ENCODE results near the gene CLRN3.
A peak's percentile ranks its signal among the peaks of the same experiment; 100 is the strongest.

CLRN3 gene

GRCh38 chr10:127913368-127913759, 20.6 kb upstream of the CLRN3 start:
- H3K4me2 ChIP-seq (ENCODE audit: low read length, poor library complexity, severe bottlenecking) = no peak overlapping the region
- no peak overlapping the region for H3K14ac ChIP-seq (ENCODE audit: low read length in 2 of 2)
- no peak overlapping the region for H3K27ac ChIP-seq (ENCODE audit: low read length, poor library complexity, severe bottlenecking)

GRCh38 chr10:127912607-127913367, 20.0 kb upstream of the CLRN3 start:
- no peak overlapping the region for H3K4me2 ChIP-seq (ENCODE audit: low read length, poor library complexity, severe bottlenecking)
- H3K27me3 ChIP-seq (ENCODE audit: control insufficient read depth in 1 of 2, insufficient read depth in 1 of 2, low read length in 2 of 2) = no peaks in the 10 kb centered on the region
- no peak overlapping the region for H3K23ac ChIP-seq (ENCODE audit: low read length in 2 of 2)
- H2BK5ac ChIP-seq (ENCODE audit: low read depth, low read length, poor library complexity, severe bottlenecking) = no peak overlapping the region
- WGBS = 99% methylated on average over 12 of the region's 12 CpGs
- H2BK15ac ChIP-seq (ENCODE audit: low read depth, poor library complexity, severe bottlenecking) = no peak overlapping the region
- H3K4ac ChIP-seq (ENCODE audit: low read depth in 1 of 2, low read length in 2 of 2) = peak overlapping the region; percentile 17 to 37
- H2BK12ac ChIP-seq (ENCODE audit: low read length in 2 of 2) = peak overlapping the region in 1 of 2 experiments; percentile 68
- H3K18ac ChIP-seq (ENCODE audit: low read depth in 1 of 2, low read length in 2 of 2) = peak overlapping the region in 1 of 2 experiments; percentile 80
- H3K14ac ChIP-seq (ENCODE audit: low read length in 2 of 2) = peak overlapping the region in 1 of 2 experiments; percentile 44
- no peaks in the 10 kb centered on the region for H3K9me3 ChIP-seq (ENCODE audit: control insufficient read depth, low read length)
- H3K9ac ChIP-seq (ENCODE audit: low read length) = no peak overlapping the region
- no peaks in the 10 kb centered on the region for H3K36me3 ChIP-seq (ENCODE audit: control insufficient read depth in 1 of 2, insufficient read depth in 2 of 2, low read depth in 1 of 2, low read length in 2 of 2)
- peaks cover 15% of the 10 kb centered on the region for H3K79me1 ChIP-seq (replicated peaks; ENCODE audit: low read length, poor library complexity, severe bottlenecking)
- H2AK5ac ChIP-seq (ENCODE audit: low read length, severe bottlenecking) = no peak overlapping the region
- DNase-seq = no peak
- no peak overlapping the region for H4K91ac ChIP-seq (ENCODE audit: low read length)
- H3K4me1 ChIP-seq (ENCODE audit: control insufficient read depth, insufficient read depth, low read depth, low read length) = peaks cover 10% of the 10 kb centered on the region
- no peak overlapping the region for H4K8ac ChIP-seq (ENCODE audit: low read length)
- no peak overlapping the region for H2BK120ac ChIP-seq (ENCODE audit: low read depth, low read length)
- H3K27ac ChIP-seq (ENCODE audit: low read length, poor library complexity, severe bottlenecking) = no peak overlapping the region
- H2AFZ ChIP-seq (ENCODE audit: low read depth, low read length) = no peak overlapping the region
- H3K4me3 ChIP-seq (ENCODE audit: insufficient read depth in 1 of 2, low read depth in 1 of 2, low read length in 2 of 2) = no peak overlapping the region

More at GRCh38 chr10:127913368-127913759, 20.6 kb upstream of the CLRN3 start:
- Histone ChIP-seq H2BK120ac (ENCODE audit: low read depth, low read length) (no peak overlapping the region), H3K4me3 (ENCODE audit: insufficient read depth in 1 of 2, low read depth in 1 of 2, low read length in 2 of 2) (no peak overlapping the region), H3K9me3 (ENCODE audit: control insufficient read depth, low read length) (no peaks in the 10 kb centered on the region), H2BK12ac (ENCODE audit: low read length in 2 of 2) (no peak overlapping the region), H2BK5ac (ENCODE audit: low read depth, low read length, poor library complexity, severe bottlenecking) (no peak overlapping the region), H2AFZ (ENCODE audit: low read depth, low read length) (no peak overlapping the region), H3K18ac (ENCODE audit: low read depth in 1 of 2, low read length in 2 of 2) (no peak overlapping the region), H3K79me1 (replicated peaks; ENCODE audit: low read length, poor library complexity, severe bottlenecking) (peaks cover 12% of the 10 kb centered on the region), H2BK15ac (ENCODE audit: low read depth, poor library complexity, severe bottlenecking) (no peak overlapping the region), H3K9ac (ENCODE audit: low read length) (no peak overlapping the region), H3K27me3 (ENCODE audit: control insufficient read depth in 1 of 2, insufficient read depth in 1 of 2, low read length in 2 of 2) (no peaks in the 10 kb centered on the region), H3K4ac (ENCODE audit: low read depth in 1 of 2, low read length in 2 of 2) (no peak overlapping the region), H4K91ac (ENCODE audit: low read length) (no peak overlapping the region), H3K4me1 (ENCODE audit: control insufficient read depth, insufficient read depth, low read depth, low read length) (peaks cover 8% of the 10 kb centered on the region), H4K8ac (ENCODE audit: low read length) (no peak overlapping the region), H2AK5ac (ENCODE audit: low read length, severe bottlenecking) (no peak overlapping the region), H3K36me3 (ENCODE audit: control insufficient read depth in 1 of 2, insufficient read depth in 2 of 2, low read depth in 1 of 2, low read length in 2 of 2) (no peaks in the 10 kb centered on the region), H3K23ac (ENCODE audit: low read length in 2 of 2) (no peak overlapping the region)
- WGBS = 98% methylated on average over 8 of the region's 8 CpGs
- no peak for DNase-seq

GRCh38 chr10:127911867-127912257, 19.1 kb upstream of the CLRN3 start:
- H3K4me2 ChIP-seq (ENCODE audit: low read length, poor library complexity, severe bottlenecking) = no peak overlapping the region
- peak overlapping the region; percentile 31 for H2AK5ac ChIP-seq (ENCODE audit: low read length, severe bottlenecking)
- H4K8ac ChIP-seq (ENCODE audit: low read length) = peak overlapping the region; percentile 64
- H3K18ac ChIP-seq (ENCODE audit: low read depth in 1 of 2, low read length in 2 of 2) = no peak overlapping the region
- H3K79me1 ChIP-seq (replicated peaks; ENCODE audit: low read length, poor library complexity, severe bottlenecking) = peaks cover 14% of the 10 kb centered on the region
- no peak overlapping the region for H3K27ac ChIP-seq (ENCODE audit: low read length, poor library complexity, severe bottlenecking)
- H3K14ac ChIP-seq (ENCODE audit: low read length in 2 of 2) = no peak overlapping the region
- no peaks in the 10 kb centered on the region for H3K27me3 ChIP-seq (ENCODE audit: control insufficient read depth in 1 of 2, insufficient read depth in 1 of 2, low read length in 2 of 2)
- H2AFZ ChIP-seq (ENCODE audit: low read depth, low read length) = no peak overlapping the region
- H2BK12ac ChIP-seq (ENCODE audit: low read length in 2 of 2) = peak overlapping the region in 1 of 2 experiments; percentile 15
- H3K9me3 ChIP-seq (ENCODE audit: control insufficient read depth, low read length) = no peaks in the 10 kb centered on the region
- no peak for DNase-seq
- no peak overlapping the region for H3K23ac ChIP-seq (ENCODE audit: low read length in 2 of 2)
- no peak overlapping the region for H4K91ac ChIP-seq (ENCODE audit: low read length)
- H3K4me3 ChIP-seq (ENCODE audit: insufficient read depth in 1 of 2, low read depth in 1 of 2, low read length in 2 of 2) = no peak overlapping the region
- H2BK15ac ChIP-seq (ENCODE audit: low read depth, poor library complexity, severe bottlenecking) = peak overlapping the region; percentile 50
- no peak overlapping the region for H3K4ac ChIP-seq (ENCODE audit: low read depth in 1 of 2, low read length in 2 of 2)
- no peak overlapping the region for H2BK5ac ChIP-seq (ENCODE audit: low read depth, low read length, poor library complexity, severe bottlenecking)
- no peak overlapping the region for H2BK120ac ChIP-seq (ENCODE audit: low read depth, low read length)
- H3K4me1 ChIP-seq (ENCODE audit: control insufficient read depth, insufficient read depth, low read depth, low read length) = peaks cover 15% of the 10 kb centered on the region
- WGBS = 100% methylated on average over 4 of the region's 4 CpGs
- H3K36me3 ChIP-seq (ENCODE audit: control insufficient read depth in 1 of 2, insufficient read depth in 2 of 2, low read depth in 1 of 2, low read length in 2 of 2) = no peaks in the 10 kb centered on the region
- no peak overlapping the region for H3K9ac ChIP-seq (ENCODE audit: low read length)

DNA sequence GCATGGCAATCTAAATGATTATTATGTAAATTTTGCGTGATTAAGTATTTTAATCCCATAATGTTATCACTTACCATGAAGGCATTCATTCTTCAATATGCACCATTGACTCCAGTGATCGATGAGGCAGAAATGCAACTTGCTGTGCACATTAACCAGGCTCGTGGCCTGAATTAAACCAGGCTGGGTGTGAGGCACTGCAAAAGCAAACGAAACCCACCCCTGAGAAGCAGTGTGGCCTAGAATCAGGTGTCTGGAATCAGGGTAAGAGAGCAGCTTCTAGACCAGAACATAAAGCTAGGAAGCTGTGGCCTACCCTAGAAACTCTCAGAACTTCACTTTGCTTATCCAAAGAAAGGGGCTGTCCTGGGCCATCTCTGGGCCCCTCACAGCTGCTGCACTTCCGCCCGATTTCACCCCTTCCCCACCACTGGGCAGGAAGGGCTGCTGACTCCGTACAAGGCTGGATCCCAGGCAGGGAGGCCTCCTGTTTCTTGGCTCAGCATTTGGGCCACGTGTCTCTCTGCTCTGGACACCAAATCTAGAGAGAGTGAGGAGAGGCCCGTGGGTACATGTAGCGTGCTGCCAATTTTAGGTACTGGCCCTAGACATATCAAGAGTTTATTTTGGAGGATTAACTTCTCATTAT, 18.6 kb upstream of the CLRN3 start:
- H2BK5ac ChIP-seq (ENCODE audit: low read depth, low read length, poor library complexity, severe bottlenecking) = no peak overlapping the region

More for the DNA sequence above, 18.6 kb upstream of the CLRN3 start:
- Histone ChIP-seq H2AFZ (ENCODE audit: low read depth, low read length) (no peak overlapping the region), H2AK5ac (ENCODE audit: low read length, severe bottlenecking) (no peak overlapping the region), H3K18ac (ENCODE audit: low read depth in 1 of 2, low read length in 2 of 2) (no peak overlapping the region), H3K14ac (ENCODE audit: low read length in 2 of 2) (no peak overlapping the region), H3K4ac (ENCODE audit: low read depth in 1 of 2, low read length in 2 of 2) (no peak overlapping the region), H3K79me1 (replicated peaks; ENCODE audit: low read length, poor library complexity, severe bottlenecking) (peaks cover 14% of the 10 kb centered on the region), H3K4me3 (ENCODE audit: insufficient read depth in 1 of 2, low read depth in 1 of 2, low read length in 2 of 2) (no peak overlapping the region), H3K4me1 (ENCODE audit: control insufficient read depth, insufficient read depth, low read depth, low read length) (peaks cover 18% of the 10 kb centered on the region), H3K9ac (ENCODE audit: low read length) (no peak overlapping the region), H2BK12ac (ENCODE audit: low read length in 2 of 2) (peak overlapping the region in 1 of 2 experiments; percentile 4), H3K27ac (ENCODE audit: low read length, poor library complexity, severe bottlenecking) (no peak overlapping the region), H3K9me3 (ENCODE audit: control insufficient read depth, low read length) (no peaks in the 10 kb centered on the region), H3K36me3 (ENCODE audit: control insufficient read depth in 1 of 2, insufficient read depth in 2 of 2, low read depth in 1 of 2, low read length in 2 of 2) (no peaks in the 10 kb centered on the region), H3K27me3 (ENCODE audit: control insufficient read depth in 1 of 2, insufficient read depth in 1 of 2, low read length in 2 of 2) (no peaks in the 10 kb centered on the region), H3K4me2 (ENCODE audit: low read length, poor library complexity, severe bottlenecking) (no peak overlapping the region), H3K23ac (ENCODE audit: low read length in 2 of 2) (no peak overlapping the region), H4K8ac (ENCODE audit: low read length) (peak overlapping the region; percentile 39), H4K91ac (ENCODE audit: low read length) (no peak overlapping the region), H2BK120ac (ENCODE audit: low read depth, low read length) (no peak overlapping the region), H2BK15ac (ENCODE audit: low read depth, poor library complexity, severe bottlenecking) (no peak overlapping the region)
- WGBS = 82% methylated on average over 10 of the region's 10 CpGs
- no peak for DNase-seq
